HCT116 (cell line): ENCODE results near the gene NR1I3. TPM values are rescaled to one million over a fixed set of nuclear protein-coding genes. Genes with fewer than 3 reads are reported as not detected.

ENCODE experiments used
- ATAC-seq: fragments of 200-7000 bp; cut with Tn5 transposase; 2 replicates; pipeline ENCODE4 v1.9.1; 2020; ENCODE audit warnings: mild to moderate bottlenecking, moderate library complexity
- BruUV-seq: library from RNA; stranded (reverse); fragments of 400-500 nt; replicated peaks from 2 replicates; lab custom pipeline; 2021; lab: Mats Ljungman, UMichigan
- CTCF ChIA-PET: fragments of 300-600 bp; sonication (Branson Sonifier 250); formaldehyde crosslinking; loops from one replicate; lab custom pipeline; 2021; ENCODE audit warnings: antibody characterized with exemption; lab: Charles Lee
- POLR2A ChIA-PET: fragments of 300-600, 350-600 bp; sonication (Branson Sonifier 250); formaldehyde crosslinking; loops from one replicate; lab custom pipeline; 2021; ENCODE audit warnings: antibody characterized with exemption; lab: Charles Lee
- RAD21 ChIA-PET, 2 experiments: fragments of 300-600 bp; sonication (Branson Sonifier 250); formaldehyde crosslinking; loops; one replicate each; lab custom pipeline; 2023; ENCODE audit warnings: low total read pairs in 2 of 2; ENCODE audit not compliant: uncharacterized antibody in 2 of 2, unreplicated experiment in 2 of 2, low non-redundant PET in 1 of 2; lab: Charles Lee
- DNase-seq: peaks from one replicate; pipeline ENCODE4 v3.0.0-alpha.2; 2010; ENCODE audit warnings: low read depth, low spot score
- H2AFZ ChIP-seq: fragments of 200-600 bp; shearing (Covaris generic), sonication (generic); 2 replicates; pipeline ENCODE4 v1.6.1; 2017; ENCODE audit warnings: low read depth, mixed run types, mixed read lengths, antibody characterized with exemption, low read length; ENCODE audit not compliant: poor library complexity, severe bottlenecking
- H3K27ac ChIP-seq: 2 replicates; pipeline ENCODE4 v1.5.1; 2012; ENCODE audit warnings: low read depth, low read length
- H3K27me3 ChIP-seq: fragments of 200-600 bp; sonication (generic); 2 replicates; pipeline ENCODE4 v1.6.1; 2016; ENCODE audit warnings: mixed run types, low read length, mixed read lengths; ENCODE audit not compliant: insufficient read depth
- H3K36me3 ChIP-seq, 2 experiments: fragments of 200-500 bp in 1 of 2; fragments of 200-600 bp in 1 of 2; sonication (Bioruptor generic) in 1 of 2; sonication (generic) in 1 of 2; 2 replicates each; pipeline versions ENCODE4 v1.5.1 to v1.6.1; 2014 to 2016; ENCODE audit warnings: low read length in 2 of 2, inconsistent platforms in 1 of 2, mixed read lengths in 1 of 2, mixed run types in 1 of 2; ENCODE audit not compliant: insufficient read depth in 2 of 2, control insufficient read depth in 1 of 2
- H3K4me1 ChIP-seq, 2 experiments: fragments of 200-600 bp in 1 of 2; sonication (generic) in 1 of 2; 2 replicates each; pipeline versions ENCODE4 v1.5.1 to v1.6.1; 2012 to 2017; ENCODE audit warnings: low read length in 2 of 2, inconsistent platforms in 1 of 2, mild to moderate bottlenecking in 1 of 2, mixed read lengths in 1 of 2, mixed run types in 1 of 2, moderate library complexity in 1 of 2; ENCODE audit not compliant: insufficient read depth in 2 of 2, control insufficient read depth in 1 of 2
- H3K4me2 ChIP-seq: fragments of 200-600 bp; sonication (generic); 2 replicates; pipeline ENCODE4 v1.6.1; 2017; ENCODE audit warnings: mixed run types, low read length, mixed read lengths
- H3K4me3 ChIP-seq, 2 experiments: fragments of 200-600 bp in 1 of 2; sonication (generic) in 1 of 2; replicated peaks in 1 of 2; 2 replicates each; pipeline ENCODE4 v1.5.1; 2011 to 2016; ENCODE audit warnings: low read length in 2 of 2, control low read depth in 1 of 2, low read depth in 1 of 2, mild to moderate bottlenecking in 1 of 2, mixed read lengths in 1 of 2, mixed run types in 1 of 2
- H3K79me2 ChIP-seq: fragments of 200-600 bp; sonication (generic); 2 replicates; pipeline ENCODE4 v1.6.1; 2017; ENCODE audit warnings: mild to moderate bottlenecking, mixed run types, low read length, moderate library complexity, mixed read lengths; ENCODE audit not compliant: insufficient read depth
- H3K9ac ChIP-seq: fragments of 200-600 bp; sonication (generic); 2 replicates; pipeline ENCODE4 v1.6.1; 2016; ENCODE audit warnings: low read length, mixed read lengths
- H3K9me2 ChIP-seq: fragments of 200-600 bp; sonication (generic), shearing (Covaris generic); 2 replicates; pipeline ENCODE4 v1.6.1; 2017; ENCODE audit warnings: mixed run types, mild to moderate bottlenecking, moderate library complexity; ENCODE audit not compliant: insufficient read depth
- H3K9me3 ChIP-seq, 2 experiments: fragments of 200-500 bp in 1 of 2; fragments of 200-600 bp in 1 of 2; sonication (Bioruptor generic) in 1 of 2; sonication (generic) in 1 of 2; 2 replicates each; pipeline ENCODE4 v1.6.1; 2014 to 2017; ENCODE audit warnings: low read length in 2 of 2, mixed read lengths in 2 of 2, inconsistent platforms in 1 of 2, low read depth in 1 of 2, mild to moderate bottlenecking in 1 of 2, mixed run types in 1 of 2, moderate library complexity in 1 of 2; ENCODE audit not compliant: control insufficient read depth in 1 of 2, insufficient read depth in 1 of 2
- H4K20me1 ChIP-seq: fragments of 200-600 bp; sonication (generic), shearing (Covaris generic); 2 replicates; pipeline ENCODE4 v1.6.1; 2017; ENCODE audit warnings: mixed run types, mild to moderate bottlenecking, moderate library complexity; ENCODE audit not compliant: insufficient read depth
- CBX3 ChIP-seq: IDR thresholded peaks from 2 replicates; pipeline ENCODE4 v1.6.1; 2012; ENCODE audit warnings: low read depth
- CTCF ChIP-seq, 3 experiments: fragments of 200-600 bp in 1 of 3; sonication (generic) in 1 of 3; IDR thresholded peaks in 2 of 3; conservative IDR thresholded peaks in 1 of 3; 2 replicates each; pipeline ENCODE4 v1.5.1; 2012 to 2017; ENCODE audit warnings: low read depth in 2 of 3, low read length in 2 of 3, antibody characterized with exemption in 1 of 3, borderline replicate concordance in 1 of 3, control low read depth in 1 of 3, mild to moderate bottlenecking in 1 of 3, mixed read lengths in 1 of 3, mixed run types in 1 of 3, moderate library complexity in 1 of 3; ENCODE audit not compliant: insufficient read depth in 1 of 3
- EGR1 ChIP-seq: IDR thresholded peaks from 2 replicates; pipeline ENCODE4 v1.6.1; 2012; ENCODE audit warnings: low read depth
- ELF1 ChIP-seq: IDR thresholded peaks from 2 replicates; pipeline ENCODE4 v1.6.1; 2012; ENCODE audit warnings: low read depth, borderline replicate concordance
- EZH2 ChIP-seq: fragments of 200-600 bp; sonication (generic); IDR thresholded peaks from 2 replicates; pipeline ENCODE4 v1.6.1; 2017; ENCODE audit warnings: antibody characterized with exemption, mixed run types
- FOSL1 ChIP-seq: IDR thresholded peaks from 2 replicates; pipeline ENCODE4 v1.6.1; 2012; ENCODE audit warnings: low read depth
- POLR2AphosphoS5 ChIP-seq: IDR thresholded peaks from 2 replicates; pipeline ENCODE4 v1.6.1; 2011; ENCODE audit warnings: mild to moderate bottlenecking, low read depth, low read length, moderate library complexity
- RAD21 ChIP-seq: IDR thresholded peaks from 2 replicates; pipeline ENCODE4 v1.6.1; 2012; ENCODE audit warnings: low read depth, mild to moderate bottlenecking
- SIN3A ChIP-seq: IDR thresholded peaks from 2 replicates; pipeline ENCODE4 v1.6.1; 2012; ENCODE audit warnings: low read depth
- SRF ChIP-seq: IDR thresholded peaks from 2 replicates; pipeline ENCODE4 v1.6.1; 2012; ENCODE audit warnings: low read depth
- ZFX ChIP-seq: fragments of 450-650 bp; IDR thresholded peaks from 2 replicates; pipeline ENCODE4 v1.6.1; 2017
- intact Hi-C: fragments of 100-400 bp; cut with micrococcal nuclease; formaldehyde crosslinking; loops from 2 replicates; pipeline ENCODE4 v1.10.0; 2022
- total RNA-seq: library from RNA; stranded (reverse); gene quantifications from one replicate; pipeline ENCODE4 v1.2.1, GENCODE V29; 2021; ENCODE audit not compliant: unreplicated experiment
- TF ChIP-seq, protein P1 (sequence below): IDR thresholded peaks from 2 replicates; pipeline ENCODE4 v1.6.1; 2012

Gene NR1I3
- total RNA-seq, 1 experiment from 2014 or later, result not detected

DNA sequence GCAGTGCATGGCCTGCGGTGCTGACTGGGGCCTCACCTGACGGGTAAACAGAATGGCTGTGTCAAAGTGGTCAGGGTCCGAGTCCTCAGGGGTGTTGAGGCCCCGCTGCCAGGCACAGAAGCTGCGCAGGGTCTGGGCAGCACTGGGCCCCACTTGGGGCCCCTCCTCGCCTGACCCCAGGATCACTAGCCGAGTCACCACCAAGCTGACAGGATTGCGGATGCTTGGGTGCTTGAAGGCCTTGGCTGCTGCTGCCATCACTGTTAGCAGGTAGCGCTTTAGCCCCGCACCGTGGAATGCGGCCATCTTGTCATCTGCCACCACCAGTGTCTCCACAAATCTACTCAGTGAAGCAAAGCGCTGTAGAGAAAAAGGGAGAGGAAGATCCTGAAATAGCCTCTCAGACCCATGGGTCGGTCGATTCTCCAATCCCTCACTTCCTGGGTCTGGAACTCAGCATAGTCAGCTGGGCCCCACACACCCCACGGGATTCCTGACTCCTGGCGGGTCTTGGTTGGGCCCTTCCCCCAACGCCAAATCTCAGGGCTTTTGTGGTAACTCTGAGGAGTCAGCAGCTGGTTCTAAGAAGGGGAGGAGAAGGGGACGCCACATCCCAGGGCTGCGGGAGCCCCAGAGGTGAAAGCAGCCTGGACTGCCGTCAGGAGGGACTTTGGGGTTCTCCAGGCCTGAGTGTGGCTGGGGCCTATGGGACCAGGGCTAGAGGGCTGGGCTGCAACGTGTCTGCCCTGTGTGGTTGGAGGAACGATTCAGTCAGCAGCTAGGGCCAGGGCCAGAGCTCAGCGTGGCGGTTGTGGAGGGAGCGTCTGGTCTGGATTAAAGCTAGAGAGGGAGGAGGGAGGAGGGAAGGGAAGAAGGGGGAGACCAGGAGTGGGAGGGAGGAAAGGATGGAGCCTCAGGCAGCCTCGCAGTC is 41.2 kb downstream of the NR1I3 start:
- no peaks in the 10 kb centered on the region for H3K36me3 ChIP-seq
- no peaks in the 10 kb centered on the region for H3K9me2 ChIP-seq
- no peaks in the 10 kb centered on the region for H3K27me3 ChIP-seq
- intact Hi-C loops, result no loop called here
- H3K79me2 ChIP-seq, result no peaks in the 10 kb centered on the region
- H3K4me1 ChIP-seq, result peaks cover 4 to 30% of the 10 kb centered on the region in 2 experiments; a peak in 3 of 4 replicates
- no TSS peak for BruUV-seq
- no peak overlapping the region for H3K9ac ChIP-seq
- H3K4me2 ChIP-seq, result no peak overlapping the region
- TF ChIP-seq FOSL1 (no peak), ELF1 (no peak)
- TF ChIP-seq, protein P1, sequence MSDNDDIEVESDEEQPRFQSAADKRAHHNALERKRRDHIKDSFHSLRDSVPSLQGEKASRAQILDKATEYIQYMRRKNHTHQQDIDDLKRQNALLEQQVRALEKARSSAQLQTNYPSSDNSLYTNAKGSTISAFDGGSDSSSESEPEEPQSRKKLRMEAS, result no peak
- RAD21 ChIA-PET, result no interaction called here
- no peak overlapping the region for H2AFZ ChIP-seq
- POLR2A ChIA-PET, result no interaction called here
- no peak overlapping the region for H3K27ac ChIP-seq
- H4K20me1 ChIP-seq, result no peaks in the 10 kb centered on the region
- ATAC-seq, result no peak
- CTCF ChIA-PET, result no interaction called here
- DNase-seq, result no peak
- H3K9me3 ChIP-seq, result no peaks in the 10 kb centered on the region
- no peak overlapping the region for H3K4me3 ChIP-seq

- TF ChIP-seq SRF, result no peak
- TF ChIP-seq CBX3, result no peak
- TF ChIP-seq EGR1, result no peak
- no peak for TF ChIP-seq POLR2AphosphoS5
- TF ChIP-seq SIN3A, result no peak
- no peak for TF ChIP-seq RAD21
- TF ChIP-seq ZFX, result no peak
- no peak for TF ChIP-seq CTCF (IDR thresholded peaks at IDR 0.05 in 2 of 3, conservative IDR thresholded peaks at IDR 0.05 in 1 of 3; ENCODE audit: borderline replicate concordance in 1 of 3, insufficient read depth in 1 of 3, low read depth in 2 of 3, low read length in 2 of 3)
- TF ChIP-seq EZH2, result no peak
- TF ChIP-seq, protein P1, result no peak
- Histone ChIP-seq H3K9me2 (no peaks in the 10 kb centered on the region), H3K27ac (no peak overlapping the region), H3K36me3 (no peaks in the 10 kb centered on the region), H4K20me1 (no peaks in the 10 kb centered on the region), H3K9me3 (no peaks in the 10 kb centered on the region), H3K9ac (no peak overlapping the region), H3K79me2 (no peaks in the 10 kb centered on the region), H3K4me3 (no peak overlapping the region), H3K4me1 (peaks cover 4 to 23% of the 10 kb centered on the region in 2 experiments; a peak in 3 of 4 replicates), H2AFZ (no peak overlapping the region), H3K4me2 (no peak overlapping the region), H3K27me3 (no peaks in the 10 kb centered on the region)
- ChIA-PET RAD21 (no interaction called here), POLR2A (no interaction called here), CTCF (no interaction called here)
- intact Hi-C loops, result no loop called here
- ATAC-seq (no peak), DNase-seq (no peak)
- BruUV-seq, result no TSS peak
These were observed 41.9 kb downstream of the NR1I3 start for GRCh38 chr1:161196111-161196510.
